ENCODE results near the gene BCKDK. TPM values are rescaled to one million over a fixed set of nuclear protein-coding genes. Genes with fewer than 3 reads are reported as not detected.
A peak's percentile ranks its signal among the peaks of the same experiment; 100 is the strongest.

Gene BCKDK
- total RNA-seq, 3 donors from 2014 or later = 31.8 to 33.6 (median 33.5) TPM

DNA sequence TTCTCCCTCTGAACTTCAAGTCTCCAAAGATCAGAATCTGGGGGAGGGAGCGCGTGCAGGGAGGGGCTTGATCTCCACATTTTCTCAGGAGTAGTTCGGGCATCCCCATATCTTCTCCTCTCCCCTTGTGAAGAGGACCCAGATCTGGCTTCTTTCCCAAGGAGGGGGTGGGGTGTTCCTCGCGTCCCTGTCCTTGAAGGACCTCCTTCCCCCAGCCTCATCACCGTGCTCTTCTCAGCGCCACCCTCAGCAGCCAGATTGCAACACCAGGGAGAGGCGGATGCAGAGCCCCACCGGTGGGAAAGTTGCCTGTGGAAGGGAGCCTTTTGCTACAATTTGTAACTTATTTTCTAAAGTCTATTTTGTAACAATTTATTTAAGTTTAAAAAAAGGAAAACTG lies 25.1 kb upstream of the BCKDK start:
- no peaks in the 10 kb centered on the region for H3K36me3 ChIP-seq
- intact Hi-C loops (cut with DNase I; ENCODE audit: low total_unique reads) = no loop called here
- TF ChIP-seq POLR2A (IDR thresholded peaks at IDR 0.05) (no peak), POLR2AphosphoS5 (IDR thresholded peaks at IDR 0.05) (no peak), CTCF (IDR thresholded peaks at IDR 0.05) (no peak)

GRCh38 chr16:31083556-31083955 lies 24.6 kb upstream of the BCKDK start:
- Histone ChIP-seq H3K27ac (peak overlapping the region in 1 of 2 donors; percentile 12), H3K36me3 (no peaks in the 10 kb centered on the region), H3K9me3 (no peaks in the 10 kb centered on the region), H3K27me3 (no peaks in the 10 kb centered on the region), H3K4me1 (no peaks in the 10 kb centered on the region), H3K4me3 (no peak overlapping the region)
- no peak for DNase-seq (ENCODE audit: low spot score in 2 of 2)
- TF ChIP-seq POLR2AphosphoS5 (IDR thresholded peaks at IDR 0.05) = no peak
- no peak for TF ChIP-seq CTCF (IDR thresholded peaks at IDR 0.05)
- TF ChIP-seq POLR2A (IDR thresholded peaks at IDR 0.05) = no peak
- intact Hi-C loops (cut with DNase I; ENCODE audit: low total_unique reads) = no loop called here

More for the DNA sequence above, 25.1 kb upstream of the BCKDK start:
- H3K4me1 ChIP-seq = no peaks in the 10 kb centered on the region
- H3K4me3 ChIP-seq = no peak overlapping the region
- no peaks in the 10 kb centered on the region for H3K9me3 ChIP-seq
- DNase-seq (ENCODE audit: low spot score in 2 of 2) = no peak
- H3K27ac ChIP-seq = no peak overlapping the region
- H3K27me3 ChIP-seq = no peaks in the 10 kb centered on the region

GRCh38 chr16:31083981-31084380 lies 24.2 kb upstream of the BCKDK start:
- Histone ChIP-seq H3K4me1 (no peaks in the 10 kb centered on the region), H3K4me3 (no peak overlapping the region), H3K36me3 (no peaks in the 10 kb centered on the region), H3K9me3 (no peaks in the 10 kb centered on the region), H3K27ac (peak overlapping the region in 1 of 2 donors; percentile 12), H3K27me3 (no peaks in the 10 kb centered on the region)
- intact Hi-C loops (cut with DNase I; ENCODE audit: low total_unique reads) = no loop called here
- no peak for TF ChIP-seq CTCF (IDR thresholded peaks at IDR 0.05)
- no peak for DNase-seq (ENCODE audit: low spot score in 2 of 2)

DNA sequence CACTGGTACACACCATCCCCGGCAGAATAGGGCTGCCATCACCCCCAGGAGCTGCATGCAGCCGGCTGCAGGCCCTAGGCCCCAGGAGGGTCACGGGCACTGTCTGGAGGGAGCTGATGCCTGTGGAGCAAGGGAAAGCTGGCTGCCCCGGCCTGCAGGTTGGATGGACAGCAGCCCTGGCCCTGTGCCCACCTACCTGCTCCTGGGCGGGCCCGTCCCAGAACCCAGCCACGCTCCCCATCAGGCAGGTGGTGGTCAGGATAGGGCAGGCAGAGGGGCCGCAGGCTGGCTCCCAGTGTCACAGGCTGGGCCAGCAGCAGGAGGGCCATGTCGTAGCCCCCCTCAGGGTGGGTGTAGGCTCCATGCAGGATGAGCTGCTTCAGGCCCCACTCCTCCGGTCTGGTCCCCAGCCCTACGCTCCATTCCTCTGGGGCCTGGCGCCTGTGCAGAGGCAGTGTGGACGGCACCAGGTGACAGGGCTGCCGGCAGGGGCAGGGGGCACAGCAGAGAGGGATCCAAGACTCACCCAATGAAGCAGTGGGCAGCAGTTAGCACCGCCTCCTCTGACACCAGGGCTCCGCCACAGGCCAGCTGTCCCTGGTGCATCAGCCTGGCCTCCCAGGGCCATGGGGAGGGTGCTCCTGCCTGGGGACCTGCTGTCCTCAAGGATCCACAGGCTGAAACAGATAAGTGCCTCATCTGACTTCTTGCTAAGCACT lies 23.4 kb upstream of the BCKDK start:
- H3K27ac ChIP-seq = no peak overlapping the region
- H3K27me3 ChIP-seq = no peaks in the 10 kb centered on the region
- H3K4me1 ChIP-seq = no peaks in the 10 kb centered on the region
- intact Hi-C loops (cut with DNase I; ENCODE audit: low total_unique reads) = no loop called here
- TF ChIP-seq POLR2A (IDR thresholded peaks at IDR 0.05) (no peak), POLR2AphosphoS5 (IDR thresholded peaks at IDR 0.05) (no peak), CTCF (IDR thresholded peaks at IDR 0.05) (no peak)
- H3K9me3 ChIP-seq = no peaks in the 10 kb centered on the region
- no peak overlapping the region for H3K4me3 ChIP-seq
- H3K36me3 ChIP-seq = no peaks in the 10 kb centered on the region
- DNase-seq (ENCODE audit: low spot score in 2 of 2) = no peak

GRCh38 chr16:31085411-31085810 lies 22.8 kb upstream of the BCKDK start:
- Histone ChIP-seq H3K4me3 (no peak overlapping the region), H3K27me3 (no peaks in the 10 kb centered on the region), H3K9me3 (no peaks in the 10 kb centered on the region), H3K36me3 (no peaks in the 10 kb centered on the region), H3K27ac (no peak overlapping the region), H3K4me1 (no peaks in the 10 kb centered on the region)
- DNase-seq (ENCODE audit: low spot score in 2 of 2) = no peak
- intact Hi-C loops (cut with DNase I; ENCODE audit: low total_unique reads) = no loop called here
- TF ChIP-seq CTCF (IDR thresholded peaks at IDR 0.05) (no peak), POLR2A (IDR thresholded peaks at IDR 0.05) (no peak), POLR2AphosphoS5 (IDR thresholded peaks at IDR 0.05) (no peak)

Measured in breast epithelium (tissue), 4 donors.